Activated B cell treated with CpG ODN at 0.5 μM for 24 hours (primary cell): ENCODE measurements around the gene LTB4R2. TPM values are rescaled to one million over a fixed set of nuclear protein-coding genes. Genes with fewer than 3 reads are reported as not detected.
A peak's percentile ranks its signal among the peaks of the same experiment; 100 is the strongest.

Experiments
- ATAC-seq: fragments of 200-7000 bp; cut with Tn5 transposase; one replicate; pipeline ENCODE4 v1.10.0; 2021; ENCODE audit warnings: low read depth, mild to moderate bottlenecking, moderate library complexity
- CTCF ChIA-PET: fragments of 350-600 bp; sonication (Branson Sonifier 250); formaldehyde crosslinking; loops from one replicate; lab custom pipeline; 2021; ENCODE audit warnings: antibody characterized with exemption; lab: Charles Lee
- POLR2A ChIA-PET: fragments of 350-600 bp; sonication (Branson Sonifier 250); formaldehyde crosslinking; loops from one replicate; lab custom pipeline; 2021; ENCODE audit warnings: antibody characterized with exemption; lab: Charles Lee
- DNase-seq: peaks from one replicate; pipeline ENCODE4 v3.0.0; 2022
- H3K27ac Mint-ChIP-seq: one replicate; pipeline ENCODE4 v1.8.0; 2020; ENCODE audit warnings: mixed read lengths
- H3K27me3 Mint-ChIP-seq: one replicate; pipeline ENCODE4 v1.8.0; 2021; ENCODE audit warnings: mixed read lengths
- H3K36me3 Mint-ChIP-seq: one replicate; pipeline ENCODE4 v1.8.0; 2021; ENCODE audit warnings: low read depth, mixed read lengths
- H3K4me1 Mint-ChIP-seq: one replicate; pipeline ENCODE4 v1.8.0; 2021; ENCODE audit warnings: mixed read lengths
- H3K4me3 Mint-ChIP-seq: one replicate; pipeline ENCODE4 v1.8.0; 2020; ENCODE audit warnings: mild to moderate bottlenecking, mixed read lengths
- H3K9me3 Mint-ChIP-seq: one replicate; pipeline ENCODE4 v1.8.0; 2020; ENCODE audit warnings: mixed read lengths
- CTCF ChIP-seq: fragments of 200-600 bp; IDR thresholded peaks from one replicate; pipeline ENCODE4 v1.8.0; 2022; ENCODE audit warnings: antibody characterized with exemption, mild to moderate bottlenecking
- intact Hi-C: fragments of 100-400 bp; cut with micrococcal nuclease; formaldehyde crosslinking; loops from one replicate; pipeline ENCODE4 v1.15.1; 2024
- total RNA-seq: library from RNA; stranded (reverse); gene quantifications from 2 replicates; pipeline ENCODE4 v1.2.3, GENCODE V29; 2022

Gene LTB4R2
- total RNA-seq, 1 donor from 2014 or later: 9.1 TPM

- intact Hi-C loops: loop anchor here (1.0 to 5.0 kb wide), 7 partner anchors 9 to 285 kb away; partner anchors contain the start of genes CARMIL3, EMC9, GMPR2 and NEDD8
- no peak for TF ChIP-seq CTCF
- H3K4me3 Mint-ChIP-seq: peak within 1 kb of the TSS; percentile 95
- H3K9me3 Mint-ChIP-seq: no peaks in the 10 kb centered on the region
- peak; percentile 93 for DNase-seq
- peaks cover 62% of the 10 kb centered on the region for H3K36me3 Mint-ChIP-seq
- H3K27ac Mint-ChIP-seq: peak within 1 kb of the TSS; percentile 94
- ChIA-PET CTCF (interaction anchor here (0.7 to 7.1 kb wide), 10 partner anchors 9 to 192 kb away, joined by 3 to 139 read pairs (median 5); partner anchors contain the start of genes CIDEB, KHNYN, LTB4R and LTB4R2), POLR2A (interaction anchor here (0.6 to 8.2 kb wide), 19 partner anchors 8 to 185 kb away, joined by 3 to 242 read pairs (median 6); partner anchors contain the start of genes CBLN3, CHMP4A, CIDEB and DCAF11)
- ATAC-seq: peak; percentile 78
- H3K27me3 Mint-ChIP-seq: no peaks in the 10 kb centered on the region
- H3K4me1 Mint-ChIP-seq: peaks cover 51% of the 10 kb centered on the region
Measured at GRCh38 chr14:24299255-24300191, 10.4 kb upstream of the LTB4R2 start, which contains the start of the genes DHRS1 and NOP9. Gene DHRS1 (minus strand): TSS chr14:24299780. CDS start chr14:24299106, 674 bp downstream. Gene NOP9 (plus strand): TSS chr14:24299850. CDS start chr14:24299955, 105 bp downstream.

GRCh38 chr14:24300326-24300980, 9.5 kb upstream of the LTB4R2 start:
- H3K4me1 Mint-ChIP-seq: peaks cover 51% of the 10 kb centered on the region
- H3K9me3 Mint-ChIP-seq: no peaks in the 10 kb centered on the region
- ATAC-seq: no peak
- peak overlapping the region; percentile 94 for H3K27ac Mint-ChIP-seq
- TF ChIP-seq CTCF: no peak
- POLR2A ChIA-PET: interaction anchor here (0.5 to 8.2 kb wide), 20 partner anchors 8 to 186 kb away, joined by 3 to 242 read pairs (median 6); partner anchors contain the start of genes CBLN3, CHMP4A, CIDEB and DCAF11
- peaks cover 64% of the 10 kb centered on the region for H3K36me3 Mint-ChIP-seq
- H3K4me3 Mint-ChIP-seq: peak overlapping the region; percentile 95
- no peak for DNase-seq
- CTCF ChIA-PET: interaction anchor here (0.7 to 7.1 kb wide), 9 partner anchors 8 to 193 kb away, joined by 3 to 139 read pairs (median 5); partner anchors contain the start of genes CIDEB, LTB4R, LTB4R2 and TINF2
- intact Hi-C loops: no loop called here
- H3K27me3 Mint-ChIP-seq: no peaks in the 10 kb centered on the region

- no peak for ATAC-seq
- ChIA-PET CTCF (no interaction called here), POLR2A (interaction anchor here (0.5 to 8.2 kb wide), 2 partner anchors 9 to 62 kb away, joined by 3 to 242 read pairs; partner anchors contain the start of gene TINF2)
- DNase-seq: no peak
- no peaks in the 10 kb centered on the region for H3K9me3 Mint-ChIP-seq
- peaks cover 36% of the 10 kb centered on the region for H3K4me1 Mint-ChIP-seq
- intact Hi-C loops: no loop called here
- TF ChIP-seq CTCF: no peak
- H3K4me3 Mint-ChIP-seq: no peak overlapping the region
- H3K27ac Mint-ChIP-seq: no peak overlapping the region
- H3K27me3 Mint-ChIP-seq: no peaks in the 10 kb centered on the region
- H3K36me3 Mint-ChIP-seq: peaks cover 77% of the 10 kb centered on the region
Measured at GRCh38 chr14:24304019-24304387, 5.9 kb upstream of the LTB4R2 start.

GRCh38 chr14:24307156-24307574, 2.8 kb upstream of the LTB4R2 start:
- peaks cover 33% of the 10 kb centered on the region for H3K4me1 Mint-ChIP-seq
- no peak overlapping the region for H3K27ac Mint-ChIP-seq
- no peak overlapping the region for H3K4me3 Mint-ChIP-seq
- H3K36me3 Mint-ChIP-seq: peaks cover 60% of the 10 kb centered on the region
- no peaks in the 10 kb centered on the region for H3K9me3 Mint-ChIP-seq
- intact Hi-C loops: no loop called here
- ATAC-seq (no peak), DNase-seq (no peak)
- no peaks in the 10 kb centered on the region for H3K27me3 Mint-ChIP-seq
- CTCF ChIA-PET: interaction anchor here (0.8 to 7.2 kb wide), 19 partner anchors 9 to 255 kb away, joined by 3 to 67 read pairs (median 9); partner anchors contain the start of genes CARMIL3, CBLN3, DHRS1 and IPO4
- POLR2A ChIA-PET: interaction anchor here (0.6 to 2.8 kb wide), 8 partner anchors 7 to 192 kb away, joined by 3 to 46 read pairs (median 6); partner anchors contain the start of genes CBLN3, CHMP4A, DCAF11 and DHRS1
- TF ChIP-seq CTCF: no peak
